HepG2 (cell line): ENCODE data around the gene MORN3. TPM values are rescaled to one million over a fixed set of nuclear protein-coding genes. Genes with fewer than 3 reads are reported as not detected.
"Not testable (repeated sequence)": the region's sequence is repeated elsewhere in the genome, so short reads cannot be mapped to it uniquely, and the experiment has no call there.

Source experiments
- ATAC-seq: fragments of 200-7000 bp; cut with Tn5 transposase; 3 replicates; pipeline ENCODE4 v1.9.1; 2020; ENCODE audit warnings: mild to moderate bottlenecking, moderate library complexity
- BruUV-seq: library from RNA; stranded (reverse); fragments of 400-500 nt; replicated peaks from 2 replicates; lab custom pipeline; 2021; lab: Mats Ljungman, UMichigan
- CTCF ChIA-PET: fragments of 300-600 bp; formaldehyde crosslinking; extraction: SDS; loops from one replicate; lab custom pipeline; 2021; ENCODE audit warnings: low total read pairs, inconsistent platforms, low intra/inter-chr PET ratio; lab: Yijun Ruan, JAX
- POLR2A ChIA-PET: fragments of 350-600 bp; sonication (Branson Sonifier 250); formaldehyde crosslinking; loops from one replicate; lab custom pipeline; 2020; ENCODE audit warnings: antibody characterized with exemption, inconsistent platforms; lab: Yijun Ruan, JAX
- DNase-seq: peaks from one replicate; pipeline ENCODE4 v3.0.0-alpha.2; 2015; ENCODE audit warnings: low spot score
- FAIRE-seq: peaks from 3 replicates; lab custom pipeline; 2011; peaks lifted over from hg19 to GRCh38; lab: Jason Lieb, UNC
- H2AFZ ChIP-seq: one replicate; pipeline ENCODE4 v1.6.1; 2011; ENCODE audit warnings: low read length, inconsistent platforms
- H3K27ac ChIP-seq: fragments of 300-600 bp; 3 replicates; pipeline ENCODE4 v1.8.0; 2011; ENCODE audit warnings: mixed run types, mild to moderate bottlenecking, mixed read lengths, low read length, inconsistent platforms; ENCODE audit not compliant: insufficient read depth; ENCODE audit errors: extremely low read length
- H3K27me3 ChIP-seq, 2 experiments: fragments of 200-600 bp in 1 of 2; 2 replicates in 1 of 2; 3 replicates in 1 of 2; pipeline versions ENCODE4 v1.6.0 to v1.8.0; 2011; ENCODE audit warnings: low read length in 2 of 2, mild to moderate bottlenecking in 2 of 2, moderate library complexity in 2 of 2, inconsistent platforms in 1 of 2; ENCODE audit not compliant: insufficient read depth in 2 of 2, control insufficient read depth in 1 of 2
- H3K36me3 ChIP-seq, 2 experiments: fragments of 200-600 bp in 1 of 2; replicated peaks in 1 of 2; 2 replicates in 1 of 2; 3 replicates in 1 of 2; pipeline versions ENCODE4 v1.5.1 to v1.8.0; 2011; ENCODE audit warnings: low read length in 2 of 2, inconsistent platforms in 1 of 2; ENCODE audit not compliant: insufficient read depth in 2 of 2, control insufficient read depth in 1 of 2
- H3K4me1 ChIP-seq: 2 replicates; pipeline ENCODE4 v1.5.1; 2012; ENCODE audit warnings: low read length, inconsistent platforms; ENCODE audit not compliant: insufficient read depth
- H3K4me2 ChIP-seq: 2 replicates; pipeline ENCODE4 v1.6.0; 2011; ENCODE audit warnings: low read depth, low read length, inconsistent platforms
- H3K4me3 ChIP-seq, 3 experiments: fragments of 200-600 bp in 1 of 3; sonication (generic), shearing (Covaris generic) in 1 of 3; replicated peaks in 1 of 3; 2 replicates each; pipeline ENCODE4 v1.5.1; 2011 to 2016; ENCODE audit warnings: low read length in 3 of 3, inconsistent platforms in 2 of 3, low read depth in 2 of 3, mild to moderate bottlenecking in 2 of 3, control low read depth in 1 of 3, mixed read lengths in 1 of 3; ENCODE audit not compliant: insufficient read depth in 1 of 3
- H3K79me2 ChIP-seq: one replicate; pipeline ENCODE4 v1.6.1; 2011; ENCODE audit warnings: low read length, inconsistent platforms; ENCODE audit not compliant: insufficient read depth
- H3K9ac ChIP-seq: 2 replicates; pipeline ENCODE4 v1.6.0; 2011; ENCODE audit warnings: mild to moderate bottlenecking, low read depth, low read length, inconsistent platforms; ENCODE audit not compliant: insufficient read depth
- H3K9me3 ChIP-seq: 2 replicates; pipeline ENCODE4 v1.5.1; 2012; ENCODE audit warnings: mild to moderate bottlenecking, low read length
- H4K20me1 ChIP-seq: 2 replicates; pipeline ENCODE4 v1.6.0; 2011; ENCODE audit warnings: inconsistent platforms, mild to moderate bottlenecking, low read length, moderate library complexity; ENCODE audit not compliant: insufficient read depth
- FOXJ3 ChIP-seq: sonication (generic); formaldehyde crosslinking; IDR thresholded peaks from 2 replicates; pipeline ENCODE4 v1.4.0; 2020; ENCODE audit warnings: missing genetic modification reagents, mild to moderate bottlenecking, borderline replicate concordance
- HOXA9 ChIP-seq: sonication (generic); formaldehyde crosslinking; IDR thresholded peaks from 2 replicates; pipeline ENCODE4 v1.8.1; 2022; ENCODE audit warnings: missing genetic modification reagents, mild to moderate bottlenecking, moderate library complexity, borderline replicate concordance
- TOPORS ChIP-seq: sonication (generic); formaldehyde crosslinking; IDR thresholded peaks from 2 replicates; pipeline ENCODE4 v1.8.0; 2023; ENCODE audit warnings: mild to moderate bottlenecking, missing genetic modification reagents
- TP53 ChIP-seq: sonication (generic); formaldehyde crosslinking; conservative IDR thresholded peaks from 2 replicates; pipeline ENCODE4 v1.4.0; 2020; ENCODE audit warnings: missing genetic modification reagents
- ZNF121 ChIP-seq: sonication (generic); formaldehyde crosslinking; IDR thresholded peaks from 2 replicates; pipeline ENCODE4 v1.5.0; 2020; ENCODE audit warnings: mild to moderate bottlenecking, missing genetic modification reagents
- ZNF775 ChIP-seq: sonication (generic); formaldehyde crosslinking; IDR thresholded peaks from 2 replicates; pipeline ENCODE4 v1.4.0; 2020; ENCODE audit warnings: missing genetic modification reagents, mild to moderate bottlenecking, moderate library complexity, borderline replicate concordance
- WGBS: methylation state at CpG from one replicate; pipeline ENCODE4 v1.1.6; 2017; ENCODE audit warnings: low lambda C conversion rate; 5-methylcytosine and 5-hydroxymethylcytosine counted together
- in situ Hi-C: cut with HindIII; loops from 2 replicates; pipeline ENCODE4 v1.10.0; 2017; ENCODE audit warnings: low pct_unique_long_range_greater_than_20kb; ENCODE audit not compliant: extremely low pct_ligation_motif_present
- intact Hi-C: fragments of 100-400 bp; cut with micrococcal nuclease; formaldehyde crosslinking; loops from one replicate; pipeline ENCODE4 v1.10.0; 2022; ENCODE audit not compliant: unreplicated experiment
- polyA plus RNA-seq, 8 experiments: library from polyadenylated mRNA; depleted of rRNA in 3 of 8; stranded (reverse) in 7 of 8; unstranded in 1 of 8; fragments of >200 nt; fragmentation: Illumina TruSeq in 4 of 8; extraction: Trizol in 4 of 8; gene quantifications; 2 replicates each; pipeline versions ENCODE4 v1.2.1 to v1.2.3, GENCODE V29; 2011 to 2016; ENCODE audit warnings: low read depth in 4 of 8, missing spikeins in 1 of 8, mixed read lengths in 1 of 8; ENCODE audit not compliant: insufficient read depth in 1 of 8
- total RNA-seq, 5 experiments: library from RNA; depleted of rRNA; stranded (reverse); fragments of >200 nt; fragmentation: Illumina TruSeq; extraction: Trizol; gene quantifications; 2 replicates each; pipeline ENCODE4 v1.2.3, GENCODE V29; 2016; ENCODE audit warnings: low read depth in 1 of 5

MORN3 gene
- total and polyA plus RNA-seq, 2 of the 13 experiments (the other 11 are each of a cell fraction or from before 2014, with no cell fraction given) = 1.1 to 2.0 TPM

- Histone ChIP-seq H3K9ac (no peak overlapping the region), H2AFZ (no peak overlapping the region), H3K27me3 (peaks cover 0 to 3% of the 10 kb centered on the region in 2 experiments; a peak in 1 of 5 replicates), H4K20me1 (no peaks in the 10 kb centered on the region), H3K79me2 (no peaks in the 10 kb centered on the region), H3K27ac (no peak overlapping the region), H3K9me3 (no peaks in the 10 kb centered on the region), H3K36me3 (no peaks in the 10 kb centered on the region), H3K4me3 (no peak overlapping the region), H3K4me1 (no peaks in the 10 kb centered on the region), H3K4me2 (no peak overlapping the region)
- POLR2A ChIA-PET = interaction anchor here (0.8 to 1.2 kb wide), 2 partner anchors 9 to 12 kb away, joined by 3 read pairs; no protein-coding TSS in a partner anchor
- DNase-seq (no peak), ATAC-seq (no peak), FAIRE-seq (no peak)
- 4% methylated on average over 3 of the region's 3 CpGs for WGBS
- intact Hi-C loops (no loop called here), in situ Hi-C loops (no loop called here)
- TF ChIP-seq HOXA9 (CRISPR knock-in tag) (no peak), TOPORS (no peak), ZNF121 (CRISPR knock-in tag) (peak; percentile 52; the same call in 1 of the 2 replicates), TP53 (CRISPR knock-in tag) (no peak), ZNF775 (CRISPR knock-in tag) (no peak), FOXJ3 (CRISPR knock-in tag) (no peak)
- no TSS peak for BruUV-seq
- CTCF ChIA-PET = no interaction called here
Observed at GRCh38 chr12:121701667-121702277, 32.3 kb upstream of the MORN3 start.

GRCh38 chr12:121697861-121698260, 28.4 kb upstream of the MORN3 start:
- H3K9me3 ChIP-seq, H4K20me1 ChIP-seq, H3K4me3 ChIP-seq, H3K27ac ChIP-seq, H3K4me2 ChIP-seq, H3K79me2 ChIP-seq, BruUV-seq, DNase-seq, POLR2A ChIA-PET, H3K36me3 ChIP-seq, H3K4me1 ChIP-seq, in situ Hi-C loops, H2AFZ ChIP-seq, H3K27me3 ChIP-seq, H3K9ac ChIP-seq, FAIRE-seq, ATAC-seq: not testable (repeated sequence)
- CTCF ChIA-PET = interaction anchor here (1.4 to 5.3 kb wide), 4 partner anchors 72 to 96 kb away, joined by 3 to 69 read pairs (median 8); partner anchors contain the start of gene RHOF
- intact Hi-C loops = loop anchor here (1.0 to 5.0 kb wide), 2 partner anchors 75 to 94 kb away; partner anchors contain the start of gene RHOF
- 76% methylated on average over 6 of the region's 6 CpGs for WGBS
